PC-9 (cell line): ENCODE measurements around the gene TTC22. TPM values are rescaled to one million over a fixed set of nuclear protein-coding genes. Genes with fewer than 3 reads are reported as not detected.
A peak's percentile ranks its signal among the peaks of the same experiment; 100 is the strongest.

Source experiments
- BruUV-seq: library from RNA; stranded (reverse); fragments of 400-500 nt; replicated peaks from 2 replicates; lab custom pipeline; 2021; lab: Mats Ljungman, UMichigan
- CTCF ChIA-PET: fragments of 300-600 bp; sonication (Branson Sonifier 250); formaldehyde crosslinking; loops from one replicate; lab custom pipeline; 2022; ENCODE audit warnings: antibody characterized with exemption; lab: Charles Lee
- POLR2A ChIA-PET: fragments of 300-600 bp; sonication (Branson Sonifier 250); formaldehyde crosslinking; loops from one replicate; lab custom pipeline; 2022; ENCODE audit warnings: antibody characterized with exemption; ENCODE audit not compliant: unreplicated experiment; lab: Charles Lee
- DNase-seq, 2 experiments: peaks; one replicate each; pipeline versions ENCODE4 v3.0.0 to v3.0.0-alpha.2; 2015 to 2022; ENCODE audit warnings: mixed read lengths in 1 of 2
- H2AFZ ChIP-seq: fragments of 200-600 bp; sonication (generic); 2 replicates; pipeline ENCODE4 v1.8.1; 2017; ENCODE audit warnings: antibody characterized with exemption
- H3F3A ChIP-seq: fragments of 200-600 bp; sonication (generic); 2 replicates; pipeline ENCODE4 v1.8.1; 2017; ENCODE audit warnings: antibody characterized with exemption, mild to moderate bottlenecking, low read depth; ENCODE audit not compliant: insufficient read depth
- H3K27ac ChIP-seq: fragments of 200-600 bp; sonication (generic); 2 replicates; pipeline ENCODE4 v1.6.1; 2016; ENCODE audit warnings: mixed run types
- H3K27me3 ChIP-seq: fragments of 200-600 bp; sonication (generic); 2 replicates; pipeline ENCODE4 v1.6.1; 2016; ENCODE audit warnings: low read depth, mixed run types; ENCODE audit not compliant: insufficient read depth
- H3K36me3 ChIP-seq: fragments of 200-600 bp; sonication (generic); 2 replicates; pipeline ENCODE4 v1.6.1; 2016; ENCODE audit warnings: low read depth, mixed run types
- H3K4me1 ChIP-seq: fragments of 200-600 bp; sonication (generic); replicated peaks from 2 replicates; pipeline ENCODE4 v1.6.1; 2016; ENCODE audit warnings: mixed run types; ENCODE audit not compliant: insufficient read depth
- H3K4me2 ChIP-seq: fragments of 200-600 bp; sonication (generic); 2 replicates; pipeline ENCODE4 v1.6.1; 2017; ENCODE audit warnings: mixed run types
- H3K4me3 ChIP-seq: fragments of 200-600 bp; sonication (generic); 2 replicates; pipeline ENCODE4 v1.6.1; 2016; ENCODE audit warnings: mixed run types
- H3K79me2 ChIP-seq: fragments of 200-600 bp; sonication (generic); 2 replicates; pipeline ENCODE4 v1.6.1; 2017; ENCODE audit warnings: low read depth, mixed run types
- H3K9me2 ChIP-seq: fragments of 200-600 bp; sonication (generic); 2 replicates; pipeline ENCODE4 v1.8.1; 2017; ENCODE audit warnings: mild to moderate bottlenecking; ENCODE audit not compliant: insufficient read depth
- H3K9me3 ChIP-seq: fragments of 200-600 bp; sonication (generic); 2 replicates; pipeline ENCODE4 v1.8.1; 2016; ENCODE audit warnings: low read depth; ENCODE audit not compliant: insufficient read depth
- H4K20me1 ChIP-seq: fragments of 200-600 bp; sonication (generic); 2 replicates; pipeline ENCODE4 v1.8.1; 2017; ENCODE audit not compliant: insufficient read depth
- EZH2 ChIP-seq: fragments of 200-600 bp; sonication (generic); IDR thresholded peaks from 2 replicates; pipeline ENCODE4 v1.8.0; 2017; ENCODE audit warnings: antibody characterized with exemption, low read depth
- intact Hi-C: fragments of 100-400 bp; cut with micrococcal nuclease; formaldehyde crosslinking; loops from one replicate; pipeline ENCODE4 v1.10.0; 2022; ENCODE audit not compliant: unreplicated experiment
- total RNA-seq: library from RNA; stranded (reverse); gene quantifications from 2 replicates; pipeline ENCODE4 v1.2.3, GENCODE V29; 2021
- TF ChIP-seq, protein P1 (sequence below): fragments of 200-600 bp; sonication (generic); conservative IDR thresholded peaks from 2 replicates; pipeline ENCODE4 v1.6.1; 2017; ENCODE audit warnings: mixed run types, antibody characterized with exemption, mild to moderate bottlenecking, moderate library complexity

Gene TTC22
- total RNA-seq, 1 experiment from 2014 or later, result 26.3 TPM

GRCh38 chr1:54796902-54797301 is 4.2 kb downstream of the TTC22 start:
- intact Hi-C loops, result loop anchor here (5.0 kb wide), 1 partner anchor 80 kb away; the partner anchor contains the start of gene TTC4
- H3K4me3 ChIP-seq, result no peak overlapping the region
- peaks cover 6% of the 10 kb centered on the region; the same call in 1 of the 2 replicates for H3K9me3 ChIP-seq
- peak overlapping the region; percentile 39 for H3K27ac ChIP-seq
- peaks cover 18% of the 10 kb centered on the region for H3K36me3 ChIP-seq
- ChIA-PET POLR2A (no interaction called here), CTCF (interaction anchor here (0.5 kb wide), 1 partner anchor 35 kb away, joined by 4 read pairs; no protein-coding TSS in a partner anchor)
- no peak for DNase-seq
- no peaks in the 10 kb centered on the region for H3K27me3 ChIP-seq
- TF ChIP-seq EZH2, result no peak
- TF ChIP-seq, protein P1, sequence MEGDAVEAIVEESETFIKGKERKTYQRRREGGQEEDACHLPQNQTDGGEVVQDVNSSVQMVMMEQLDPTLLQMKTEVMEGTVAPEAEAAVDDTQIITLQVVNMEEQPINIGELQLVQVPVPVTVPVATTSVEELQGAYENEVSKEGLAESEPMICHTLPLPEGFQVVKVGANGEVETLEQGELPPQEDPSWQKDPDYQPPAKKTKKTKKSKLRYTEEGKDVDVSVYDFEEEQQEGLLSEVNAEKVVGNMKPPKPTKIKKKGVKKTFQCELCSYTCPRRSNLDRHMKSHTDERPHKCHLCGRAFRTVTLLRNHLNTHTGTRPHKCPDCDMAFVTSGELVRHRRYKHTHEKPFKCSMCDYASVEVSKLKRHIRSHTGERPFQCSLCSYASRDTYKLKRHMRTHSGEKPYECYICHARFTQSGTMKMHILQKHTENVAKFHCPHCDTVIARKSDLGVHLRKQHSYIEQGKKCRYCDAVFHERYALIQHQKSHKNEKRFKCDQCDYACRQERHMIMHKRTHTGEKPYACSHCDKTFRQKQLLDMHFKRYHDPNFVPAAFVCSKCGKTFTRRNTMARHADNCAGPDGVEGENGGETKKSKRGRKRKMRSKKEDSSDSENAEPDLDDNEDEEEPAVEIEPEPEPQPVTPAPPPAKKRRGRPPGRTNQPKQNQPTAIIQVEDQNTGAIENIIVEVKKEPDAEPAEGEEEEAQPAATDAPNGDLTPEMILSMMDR, result no peak
- no peaks in the 10 kb centered on the region; the same call in 1 of the 2 replicates for H4K20me1 ChIP-seq
- peaks cover 70% of the 10 kb centered on the region for H3K4me1 ChIP-seq
- no peak overlapping the region for H3K4me2 ChIP-seq
- H3K79me2 ChIP-seq, result peaks cover 69% of the 10 kb centered on the region
- H3F3A ChIP-seq, result peaks cover 45% of the 10 kb centered on the region
- BruUV-seq, result no TSS peak
- H2AFZ ChIP-seq, result no peak overlapping the region
- no peaks in the 10 kb centered on the region for H3K9me2 ChIP-seq

- peaks cover 64% of the 10 kb centered on the region for H3K4me1 ChIP-seq
- peaks cover 9% of the 10 kb centered on the region; the same call in 1 of the 2 replicates for H3K9me3 ChIP-seq
- peaks cover 72% of the 10 kb centered on the region for H3K79me2 ChIP-seq
- no peaks in the 10 kb centered on the region for H3K27me3 ChIP-seq
- H4K20me1 ChIP-seq, result no peaks in the 10 kb centered on the region; the same call in 1 of the 2 replicates
- TF ChIP-seq EZH2, result no peak
- TF ChIP-seq, protein P1, result no peak
- H3K27ac ChIP-seq, result peak overlapping the region; percentile 85
- POLR2A ChIA-PET, result no interaction called here
- intact Hi-C loops, result loop anchor here (2.0 to 5.0 kb wide), 2 partner anchors 65 to 79 kb away; partner anchors contain the start of gene TTC4
- no peak overlapping the region for H3K4me3 ChIP-seq
- H2AFZ ChIP-seq, result no peak overlapping the region
- peaks cover 22% of the 10 kb centered on the region for H3K36me3 ChIP-seq
- no peaks in the 10 kb centered on the region for H3K9me2 ChIP-seq
- 0 out of 2 replicates have a peak overlapping the region, but pooled peaks have one; percentile 37 for H3K4me2 ChIP-seq
- no TSS peak for BruUV-seq
- peaks cover 39% of the 10 kb centered on the region for H3F3A ChIP-seq
- peak; percentile 34 to 49 for DNase-seq
- CTCF ChIA-PET, result no interaction called here
Observed at GRCh38 chr1:54795841-54796468, 5.2 kb downstream of the TTC22 start.

GRCh38 chr1:54795356-54795665 is 5.8 kb downstream of the TTC22 start:
- H3K9me2 ChIP-seq, result no peaks in the 10 kb centered on the region
- no peaks in the 10 kb centered on the region; the same call in 1 of the 2 replicates for H4K20me1 ChIP-seq
- peak in 1 of 2 experiments; percentile 35 for DNase-seq
- no peak overlapping the region for H3K4me3 ChIP-seq
- H3K27me3 ChIP-seq, result no peaks in the 10 kb centered on the region
- peaks cover 9% of the 10 kb centered on the region; the same call in 1 of the 2 replicates for H3K9me3 ChIP-seq
- peaks cover 39% of the 10 kb centered on the region for H3F3A ChIP-seq
- POLR2A ChIA-PET, result no interaction called here
- intact Hi-C loops, result loop anchor here (2.0 to 5.0 kb wide), 2 partner anchors 65 to 78 kb away; partner anchors contain the start of gene TTC4
- BruUV-seq, result TSS peak; percentile 29
- H3K4me1 ChIP-seq, result peaks cover 64% of the 10 kb centered on the region
- TF ChIP-seq, protein P1, result no peak
- TF ChIP-seq EZH2, result no peak
- peaks cover 66% of the 10 kb centered on the region for H3K79me2 ChIP-seq
- CTCF ChIA-PET, result interaction anchor here (0.5 kb wide), 1 partner anchor 101 kb away, joined by 3 read pairs; no protein-coding TSS in a partner anchor
- peaks cover 22% of the 10 kb centered on the region for H3K36me3 ChIP-seq
- peak overlapping the region; percentile 85 for H3K27ac ChIP-seq
- no peak overlapping the region for H2AFZ ChIP-seq
- H3K4me2 ChIP-seq, result peak overlapping the region; percentile 37
